Measurements from ENCODE around the gene PTPRJ.

The PTPRJ gene

DNA sequence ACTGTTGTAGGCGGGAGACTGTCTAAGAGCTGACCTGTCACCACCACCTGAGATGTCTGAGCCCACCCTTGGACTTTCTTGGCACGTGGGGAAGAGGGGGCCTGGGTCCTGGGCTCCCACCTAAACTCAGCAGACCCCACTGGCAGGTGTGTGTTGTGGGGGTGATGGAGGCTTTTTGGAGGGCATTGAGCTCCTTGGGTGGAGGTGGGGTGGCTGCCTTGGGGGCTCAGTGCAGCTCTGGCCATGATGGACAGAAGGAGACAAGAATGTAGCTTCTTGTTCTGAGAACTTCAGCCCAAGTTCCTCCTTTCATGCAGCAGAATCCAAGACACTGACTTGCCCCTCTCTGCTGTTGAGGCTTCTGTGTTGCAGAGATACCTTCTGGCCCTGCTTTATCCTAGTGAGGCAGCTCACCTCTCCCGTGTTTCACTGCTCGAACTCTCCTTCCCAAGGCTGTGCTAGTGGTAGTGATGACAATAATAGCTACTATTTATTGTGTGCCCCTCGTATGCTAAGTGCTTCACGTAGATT is 119.6 kb downstream of the PTPRJ start:
- DNase-seq = no peak

DNA sequence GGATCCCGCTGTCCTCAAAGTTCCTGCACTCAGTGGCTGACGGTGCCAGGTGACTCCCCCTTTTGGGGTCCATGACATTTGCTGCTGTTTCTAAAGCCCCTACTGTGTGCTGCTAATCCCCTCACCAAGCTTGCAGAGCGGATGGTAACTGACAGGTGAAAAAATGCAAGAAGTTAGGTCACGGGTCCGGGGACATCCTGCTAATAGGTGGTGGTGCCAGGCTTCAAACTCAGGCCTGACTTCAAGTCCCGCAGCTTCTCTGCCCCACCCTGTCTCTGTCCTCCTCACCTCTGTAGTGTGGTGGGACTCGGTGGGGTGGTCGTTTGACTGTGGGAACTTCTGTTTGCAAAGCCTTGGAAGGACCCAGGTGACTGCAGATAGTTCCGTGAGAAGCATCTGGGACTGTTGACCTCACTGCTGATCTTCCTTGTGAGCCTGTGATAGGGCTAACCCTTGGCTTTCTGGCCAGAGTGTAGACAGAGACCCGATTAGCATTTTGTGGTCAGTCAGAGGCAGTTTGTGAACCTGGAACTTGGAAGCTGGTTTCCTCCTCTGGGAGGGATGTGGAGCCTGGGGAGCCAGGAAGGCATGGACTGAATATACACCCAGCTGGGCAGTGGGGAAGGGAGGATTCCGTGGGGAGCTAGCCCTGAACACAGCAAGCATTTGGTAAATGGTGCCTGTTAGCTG is 120.8 kb downstream of the PTPRJ start:
- no peak for DNase-seq

DNA sequence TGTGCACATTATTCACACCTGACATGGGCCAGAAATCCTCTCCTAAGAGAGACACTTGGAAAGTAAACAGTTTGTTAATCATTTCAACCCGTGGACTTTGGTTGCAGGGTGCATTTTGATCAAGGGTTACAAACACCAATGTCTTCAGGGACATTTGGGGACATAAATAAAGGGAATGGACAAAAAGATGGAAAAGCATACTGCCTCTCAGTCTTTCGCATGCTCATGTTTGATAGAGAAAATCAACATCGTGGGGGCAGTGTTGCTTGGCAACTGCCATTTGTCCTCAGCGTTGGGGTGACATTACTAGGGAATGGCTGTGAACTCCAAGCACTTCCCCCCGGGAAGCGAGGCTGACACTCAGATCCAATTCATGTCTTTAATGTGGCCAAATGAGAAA is 121.6 kb downstream of the PTPRJ start:
- DNase-seq = no peak

DNA sequence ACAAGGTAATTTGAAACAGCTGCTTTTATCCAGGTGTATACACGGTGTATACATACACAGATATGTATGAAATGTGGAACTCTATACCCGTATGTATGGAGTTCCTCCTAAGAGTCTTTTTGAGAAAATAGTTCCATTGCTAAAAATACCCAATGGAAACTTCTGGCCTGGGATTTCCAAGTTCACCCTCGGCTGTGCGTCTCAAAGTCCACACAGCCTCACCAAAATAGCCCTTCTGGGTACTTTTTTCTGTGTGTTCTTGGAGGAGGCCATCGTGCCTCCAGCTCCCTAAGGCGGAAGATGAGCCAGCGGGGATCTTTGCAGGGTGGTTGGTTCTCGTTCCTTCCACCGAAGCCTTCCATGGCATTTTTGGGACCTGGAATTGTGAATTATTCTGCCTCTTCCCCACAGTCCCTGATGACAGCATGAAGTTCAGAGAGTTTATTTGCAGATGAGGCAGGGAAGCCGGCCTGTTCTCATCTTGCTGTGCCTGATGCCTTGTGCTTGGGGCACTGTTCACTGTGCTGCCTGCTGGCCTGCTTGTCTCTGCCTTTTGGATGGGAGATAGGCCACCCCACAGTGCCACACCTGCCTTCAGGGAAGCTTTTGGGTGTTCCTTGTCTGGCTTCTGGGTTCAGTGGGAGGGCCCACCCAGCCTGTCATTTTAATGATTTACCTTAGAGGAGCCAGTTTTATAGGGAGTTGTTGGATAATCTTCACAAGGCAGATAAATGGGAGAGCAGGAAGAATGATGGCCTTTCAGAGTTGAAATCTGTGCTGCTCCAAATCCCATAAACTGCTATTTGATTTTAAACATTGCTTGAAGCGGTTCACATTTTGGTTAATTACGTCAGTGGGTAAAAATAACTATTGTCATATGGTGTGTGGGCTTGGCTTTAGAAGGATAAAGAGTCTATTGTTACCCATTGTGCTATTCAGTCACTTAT is 123.5 kb downstream of the PTPRJ start:
- DNase-seq = no peak

DNA sequence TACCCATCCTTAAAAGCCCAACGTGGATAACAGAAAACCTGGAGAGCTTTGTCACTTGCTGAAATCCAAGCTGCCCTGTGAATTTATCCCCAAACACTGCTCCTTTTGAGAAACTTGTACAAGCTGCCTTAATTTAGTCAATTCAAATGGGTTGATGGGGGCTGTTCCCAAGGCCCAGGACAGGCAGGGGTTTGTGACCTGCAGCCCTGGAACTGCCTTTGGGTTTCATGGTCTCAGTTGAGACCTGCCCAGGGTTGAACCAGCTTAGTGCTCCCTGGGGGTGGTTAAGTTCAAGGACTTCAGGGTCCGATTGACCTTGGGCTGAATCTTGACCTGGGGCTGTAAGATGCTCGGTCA is 124.2 kb downstream of the PTPRJ start:
- no peak for DNase-seq

DNA sequence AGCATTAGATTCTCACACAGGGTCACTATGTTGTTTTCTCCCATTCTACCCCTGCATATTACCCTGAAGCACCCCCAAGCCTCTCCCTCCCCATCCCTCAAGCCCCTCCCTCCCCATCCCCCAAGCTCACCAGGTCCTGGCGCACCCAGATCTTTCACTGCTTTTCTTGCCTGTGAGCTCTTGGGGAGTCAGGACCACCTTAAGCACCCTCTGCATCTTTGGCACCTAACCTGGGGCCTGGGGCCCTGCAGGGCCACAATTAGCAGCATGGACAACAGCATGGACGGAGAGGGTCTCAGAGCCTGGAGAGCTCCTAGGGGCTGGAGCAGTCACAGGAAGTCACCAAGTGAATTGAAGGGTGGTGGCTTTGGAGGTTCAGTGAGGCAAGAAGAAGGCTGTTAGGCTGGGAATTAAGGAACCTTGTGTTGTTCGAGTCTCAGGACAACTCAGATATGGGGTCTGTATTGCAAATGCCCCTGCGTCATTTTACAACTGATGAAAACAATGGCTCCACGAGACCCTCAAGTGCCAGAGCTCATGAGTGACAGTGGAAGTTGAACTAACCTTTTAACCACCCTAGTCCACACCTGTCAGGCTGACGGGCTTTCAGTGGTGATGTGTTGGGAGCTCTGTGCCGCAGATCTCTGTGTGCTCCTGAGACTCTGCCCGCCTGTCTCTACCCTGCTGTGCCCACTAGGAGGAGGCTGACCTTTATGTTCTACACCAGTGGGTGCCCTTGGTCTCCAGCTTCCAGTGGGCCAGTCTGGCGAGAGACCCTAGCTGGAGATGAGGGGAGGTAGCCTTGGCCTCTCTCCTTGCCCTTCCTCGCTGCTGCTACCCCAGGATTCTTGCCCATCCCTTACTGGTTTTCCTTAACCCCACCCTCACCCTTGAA is 125.0 kb downstream of the PTPRJ start:
- DNase-seq = no peak

DNA sequence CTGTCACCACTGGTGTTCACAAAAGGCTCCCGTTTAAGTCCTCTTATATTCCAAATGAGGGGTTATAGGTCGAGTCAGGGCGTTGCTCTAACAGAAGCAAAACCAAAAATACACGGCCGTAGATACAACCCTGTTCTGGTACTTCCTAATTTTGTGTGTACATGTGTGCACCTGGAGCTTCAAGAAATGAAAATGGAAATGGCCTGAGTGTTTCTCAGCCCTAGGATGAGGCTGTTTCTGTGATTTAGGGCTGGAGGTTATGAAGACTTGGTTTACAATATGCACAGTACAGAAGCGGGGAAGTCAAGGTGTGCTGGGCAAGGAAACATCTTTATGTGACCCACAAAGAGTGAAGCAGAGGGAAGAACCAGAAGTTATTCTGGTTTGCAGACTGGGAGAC is 125.8 kb downstream of the PTPRJ start:
- no peak for DNase-seq

DNA sequence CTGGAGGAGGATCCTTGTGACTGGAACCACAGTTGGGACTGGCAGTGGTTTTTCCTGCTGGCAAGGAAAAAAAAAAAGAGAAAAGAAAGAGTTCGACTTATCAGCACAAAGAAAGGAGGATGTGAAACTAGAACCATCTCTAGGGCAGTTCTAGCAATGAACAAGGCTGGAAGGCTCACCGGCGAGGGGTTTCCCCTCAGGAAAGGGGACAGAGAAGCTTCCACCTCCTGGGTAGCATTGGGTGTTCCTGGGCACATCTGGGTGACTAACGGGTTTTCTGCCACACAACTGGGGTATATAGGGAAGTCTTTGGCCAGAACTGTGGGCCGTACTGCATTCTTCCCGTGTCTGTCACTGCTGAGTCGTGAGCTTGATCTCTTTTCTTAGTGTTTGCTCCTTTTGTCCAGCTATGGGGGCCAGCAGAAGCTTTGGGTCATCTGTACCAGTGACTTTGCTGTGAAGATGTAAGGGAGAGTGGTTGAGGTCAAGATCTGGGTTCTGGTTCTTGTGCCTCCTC is 126.9 kb downstream of the PTPRJ start:
- DNase-seq = no peak

DNA sequence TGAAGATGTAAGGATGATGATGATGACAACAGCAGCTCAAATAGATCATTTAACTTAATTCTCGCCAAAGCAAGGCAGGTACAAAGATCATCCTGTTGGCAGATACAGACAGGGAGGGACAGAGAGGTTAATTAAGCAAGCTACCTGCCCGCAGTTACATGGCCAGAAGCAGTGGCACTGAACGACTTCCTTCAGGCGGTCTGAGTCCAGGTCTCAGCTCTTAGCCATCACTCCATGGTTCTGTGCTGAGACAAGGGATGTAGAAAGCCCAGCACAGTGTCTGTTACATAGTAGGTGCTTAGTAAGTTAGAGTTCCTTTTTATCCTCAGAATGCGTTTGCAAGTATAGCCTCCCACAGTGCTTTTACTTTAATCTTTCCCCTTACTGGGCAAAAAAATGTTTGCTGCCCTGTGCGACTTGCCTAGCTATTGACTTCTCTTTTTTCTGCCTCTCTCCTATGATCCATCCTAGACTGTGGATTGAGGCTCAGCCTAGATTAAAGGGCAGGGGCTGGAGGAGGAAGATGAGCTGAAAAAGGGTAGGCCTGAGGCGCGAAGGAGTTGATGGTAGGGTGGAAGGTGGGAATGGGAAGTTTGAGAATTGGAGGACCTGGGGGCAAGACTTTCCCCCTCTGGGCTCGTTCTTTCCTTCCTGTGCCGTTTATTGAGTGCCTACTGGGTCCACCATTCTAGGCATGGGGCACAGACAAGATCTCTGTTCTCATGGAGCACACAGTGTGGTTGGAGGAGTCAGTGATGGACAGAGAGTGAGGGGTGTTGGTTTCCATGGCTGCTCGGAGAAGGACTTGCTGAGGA is 128.1 kb downstream of the PTPRJ start:
- no peak for DNase-seq

DNA sequence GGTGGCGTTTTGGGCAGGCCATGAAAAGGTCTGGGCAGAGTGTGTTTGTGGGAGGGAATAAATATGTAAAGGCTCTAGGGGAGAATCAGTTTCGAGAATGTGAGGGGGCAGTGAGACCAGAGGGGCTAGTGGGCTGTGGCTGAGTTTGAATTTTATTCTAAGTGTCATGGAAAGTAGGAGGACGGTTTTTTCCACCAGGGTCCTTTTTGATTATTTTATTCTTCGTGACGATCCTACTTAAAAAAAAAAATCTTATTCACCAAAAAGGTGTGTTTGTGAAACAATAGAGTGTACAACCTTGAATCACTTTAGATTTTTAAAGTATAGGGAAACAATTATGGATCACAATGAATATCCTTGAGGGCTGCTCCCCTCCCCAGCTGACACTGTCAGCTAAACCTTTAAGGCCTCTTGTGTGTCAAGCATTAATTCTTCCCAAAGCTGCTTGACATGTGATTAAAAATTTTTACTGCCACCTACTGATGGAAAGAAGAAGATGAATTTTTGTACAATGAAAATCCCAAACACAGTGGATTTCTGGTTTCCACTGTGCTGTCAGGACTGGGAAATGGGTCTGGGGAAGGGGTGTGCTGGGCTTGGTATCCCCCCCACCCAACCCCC is 128.8 kb downstream of the PTPRJ start:
- DNase-seq = peak; percentile 55 to 56

DNA sequence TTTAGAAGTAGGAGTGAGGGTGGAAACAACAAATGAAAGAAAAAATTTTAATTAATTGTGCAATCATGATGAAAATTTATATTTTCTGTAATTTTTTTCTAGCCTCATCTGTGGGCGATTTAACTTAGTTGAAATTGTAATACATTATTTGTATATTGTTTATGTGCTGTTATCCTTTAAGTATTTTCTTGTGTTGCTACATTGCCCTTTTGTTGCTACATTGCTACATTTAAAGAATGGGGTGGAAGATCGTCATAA is 130.1 kb downstream of the PTPRJ start:
- no peak for DNase-seq

DNA sequence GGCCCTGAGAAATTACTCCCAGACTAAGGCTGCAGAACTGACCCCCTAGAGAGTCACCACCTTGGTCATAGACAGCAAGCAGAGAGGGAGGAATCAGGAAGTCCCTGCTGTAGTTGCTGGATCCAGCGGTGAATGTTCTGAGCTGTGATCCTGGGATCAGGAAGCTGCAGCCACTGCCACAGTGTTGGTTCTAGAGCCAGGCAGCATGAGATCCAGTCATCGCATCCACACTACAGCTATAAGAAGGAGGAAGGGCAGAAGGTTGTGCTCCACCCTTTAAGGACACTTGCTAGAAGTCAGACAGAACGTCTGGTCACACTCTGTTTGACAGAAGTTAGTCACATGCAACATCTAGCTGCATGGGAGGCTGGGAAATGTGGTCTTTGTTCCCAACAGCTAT is 131.5 kb downstream of the PTPRJ start:
- no peak for DNase-seq

DNA sequence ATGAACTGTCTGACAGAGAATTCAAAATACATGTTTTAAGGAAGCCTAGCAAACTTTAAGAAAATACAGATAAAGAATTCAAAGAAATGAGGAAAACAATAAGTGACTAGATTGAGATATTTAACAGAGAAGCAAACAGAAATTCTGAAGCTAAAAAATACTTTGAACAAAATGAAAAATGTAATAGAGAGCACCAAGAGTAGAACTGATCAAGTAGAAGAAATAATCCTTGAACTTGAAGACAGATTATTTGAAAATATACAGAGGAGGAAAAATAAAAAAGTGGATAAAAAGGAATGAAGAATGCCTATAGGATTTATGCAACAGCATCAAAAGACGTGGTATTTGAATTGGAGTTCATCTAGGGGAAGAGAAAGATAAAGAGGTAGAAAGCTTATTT is 134.4 kb downstream of the PTPRJ start:
- no peak for DNase-seq

DNA sequence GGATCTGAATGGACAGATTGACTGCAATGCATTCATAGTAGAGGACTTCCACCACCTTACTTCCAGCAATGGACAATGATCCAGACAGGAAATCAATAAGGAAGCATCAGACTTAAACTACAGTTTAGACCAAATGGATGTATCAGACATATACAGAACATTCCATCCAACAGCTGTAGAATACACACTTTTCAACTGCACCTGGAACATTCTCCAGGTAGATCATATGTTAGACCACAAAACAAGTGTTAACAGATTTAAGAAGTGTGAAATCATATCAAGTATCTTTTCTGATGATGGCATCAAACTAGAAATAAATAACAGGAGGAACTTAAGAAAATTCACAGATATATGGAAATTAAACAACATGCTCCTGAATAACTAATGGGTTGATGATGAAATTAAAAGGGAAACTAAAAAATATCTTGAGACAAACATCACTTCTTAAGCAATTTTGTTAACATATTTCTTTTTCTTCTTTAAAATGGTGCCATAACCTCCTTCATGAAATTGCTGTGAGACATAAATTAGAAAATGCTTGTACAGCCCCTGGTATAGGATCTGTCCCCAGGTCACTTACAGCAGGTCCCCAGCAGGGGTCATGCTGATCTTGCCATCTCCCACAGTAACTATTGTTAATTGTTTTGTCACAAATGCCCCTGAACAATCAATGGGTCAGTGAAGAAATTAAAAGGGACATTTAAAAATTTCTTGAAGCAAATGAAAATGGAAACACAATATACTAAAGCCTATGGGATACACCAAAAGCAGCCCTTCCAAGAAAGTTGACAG is 136.3 kb downstream of the PTPRJ start:
- peak; percentile 31 to 42 for DNase-seq

DNA sequence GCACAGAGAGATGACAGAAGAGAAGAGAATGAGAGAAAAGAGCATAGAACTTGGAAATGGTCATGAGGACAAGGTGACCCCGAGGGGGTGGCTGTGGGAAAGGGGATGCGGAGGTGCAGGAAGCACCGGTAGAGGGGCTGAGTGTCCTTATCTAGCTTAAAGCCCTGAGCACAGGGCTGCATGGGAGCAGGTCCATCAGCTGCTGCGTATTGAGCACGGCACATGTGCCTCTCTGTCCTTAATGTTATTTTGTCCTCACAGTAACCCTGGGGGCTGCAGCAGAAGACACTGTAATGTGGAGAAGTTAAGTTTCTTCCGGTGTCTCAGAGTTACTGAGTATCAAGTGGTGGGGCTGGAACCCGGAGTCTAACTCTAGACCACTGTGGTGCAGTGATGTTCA is 141.9 kb downstream of the PTPRJ start:
- DNase-seq = no peak

DNA sequence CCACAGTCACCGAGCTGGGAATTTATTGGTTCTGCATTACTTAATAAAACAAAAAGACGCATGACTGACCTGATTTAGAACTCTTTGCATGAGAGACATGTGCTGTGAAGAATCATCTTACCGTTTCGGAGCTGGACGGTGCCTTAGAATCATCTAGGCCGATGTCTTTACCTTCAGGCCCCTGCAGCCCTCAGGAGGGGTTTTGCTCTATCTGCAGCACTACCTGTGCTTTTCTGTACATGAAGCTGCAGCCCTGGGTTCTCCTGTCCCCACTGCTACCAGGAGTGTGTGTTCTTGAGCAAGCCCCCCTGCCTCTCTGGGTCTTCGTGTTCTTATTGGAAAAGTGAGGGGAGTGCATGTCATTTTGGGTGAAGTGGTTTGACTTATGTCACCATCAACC is 142.3 kb downstream of the PTPRJ start:
- DNase-seq = no peak

DNA sequence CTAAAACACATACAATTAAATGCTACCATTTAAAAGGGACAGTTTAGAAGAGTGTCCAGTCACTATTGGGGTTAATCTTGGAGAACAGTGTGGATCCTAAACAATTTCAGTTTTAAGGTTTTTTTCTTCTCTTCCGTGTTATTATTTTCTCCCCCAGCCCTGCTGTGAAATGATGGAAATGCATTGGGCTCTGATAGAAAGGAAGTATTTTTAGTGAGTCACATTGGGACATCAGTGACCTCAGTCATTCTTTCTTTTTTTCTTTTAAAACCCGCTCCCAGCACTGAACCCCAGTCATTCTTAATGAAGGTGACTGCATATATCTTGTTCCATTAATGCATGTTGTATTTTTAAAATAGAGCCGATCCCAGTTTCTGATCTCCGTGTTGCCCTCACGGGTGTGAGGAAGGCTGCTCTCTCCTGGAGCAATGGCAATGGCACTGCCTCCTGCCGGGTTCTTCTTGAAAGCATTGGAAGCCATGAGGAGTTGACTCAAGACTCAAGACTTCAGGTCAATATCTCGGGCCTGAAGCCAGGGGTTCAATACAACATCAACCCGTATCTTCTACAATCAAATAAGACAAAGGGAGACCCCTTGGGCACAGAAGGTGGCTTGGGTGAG is 143.0 kb downstream of the PTPRJ start:
- DNase-seq = no peak

DNA sequence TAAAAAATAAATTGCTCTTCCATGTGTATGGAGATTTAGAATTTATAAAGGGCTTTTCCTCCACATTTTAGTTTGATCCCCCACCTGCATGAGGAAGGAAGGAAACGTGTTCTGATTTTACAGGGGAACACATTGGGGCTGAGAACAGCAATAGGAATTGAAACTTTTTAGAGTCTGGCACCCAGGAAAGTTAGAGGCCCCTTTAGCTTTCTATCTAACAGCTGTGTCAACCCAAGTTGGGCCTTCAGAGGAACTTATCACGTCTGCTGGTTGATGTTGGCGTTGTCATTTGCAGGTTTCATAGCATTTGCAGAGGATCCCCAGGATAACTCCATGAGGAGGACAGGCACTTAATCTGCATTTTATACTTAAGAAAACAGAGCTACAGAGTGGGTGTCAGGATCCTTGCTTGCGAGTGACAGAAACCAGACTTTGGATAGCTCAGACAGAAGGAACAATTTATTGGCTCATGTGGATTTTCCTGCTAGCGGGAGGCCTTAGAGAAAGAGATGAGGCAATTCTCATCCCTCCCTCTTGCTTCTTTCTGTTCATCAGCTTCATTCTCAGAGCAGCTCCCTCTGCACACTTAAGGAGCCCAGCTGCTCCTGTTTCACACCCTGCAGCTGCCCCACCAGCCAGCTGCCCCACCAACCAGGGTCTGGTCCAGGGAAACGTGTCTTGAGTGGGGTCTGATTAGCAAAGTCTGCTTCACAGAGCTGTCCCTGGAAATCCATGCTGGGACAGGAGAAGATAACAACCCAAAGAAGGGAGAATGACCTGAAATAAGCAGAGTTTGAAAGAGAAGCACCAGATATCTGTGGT is 143.8 kb downstream of the PTPRJ start:
- DNase-seq = no peak

DNA sequence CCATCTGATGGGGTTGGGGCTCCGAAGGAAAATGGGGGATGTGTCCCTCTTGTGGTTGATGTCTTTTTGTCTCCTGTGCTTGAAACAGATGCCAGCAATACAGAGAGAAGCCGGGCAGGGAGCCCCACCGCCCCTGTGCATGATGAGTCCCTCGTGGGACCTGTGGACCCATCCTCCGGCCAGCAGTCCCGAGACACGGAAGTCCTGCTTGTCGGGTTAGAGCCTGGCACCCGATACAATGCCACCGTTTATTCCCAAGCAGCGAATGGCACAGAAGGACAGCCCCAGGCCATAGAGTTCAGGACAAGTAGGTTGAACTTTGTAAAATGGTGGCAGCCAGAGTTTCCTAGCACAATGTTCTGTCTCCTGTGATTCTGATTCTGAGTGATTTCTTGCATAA is 144.5 kb downstream of the PTPRJ start:
- no peak for DNase-seq

DNA sequence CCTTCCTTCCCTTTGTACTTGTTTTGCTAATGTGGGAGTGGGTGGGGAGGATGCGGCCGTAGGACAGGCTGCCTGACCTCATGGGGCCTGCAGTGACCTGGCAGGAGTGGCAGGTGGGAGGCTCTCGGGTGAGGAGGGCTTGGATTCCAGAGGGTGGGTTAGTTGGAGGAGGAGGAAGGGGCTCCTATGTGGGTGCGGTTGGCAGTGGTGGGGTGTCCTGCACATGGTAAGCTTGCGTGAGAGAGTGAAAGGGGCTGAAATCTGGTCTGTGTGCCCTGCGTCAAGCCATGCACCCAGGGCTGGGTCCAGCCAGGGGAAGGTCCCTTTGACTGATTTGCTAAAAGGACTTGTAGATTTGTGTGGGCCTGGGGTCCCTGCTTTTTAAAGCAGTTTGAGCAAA is 145.5 kb downstream of the PTPRJ start:
- no peak for DNase-seq

All from SHP77 (cell line).